ENCODE results near the gene GRB7.

DNA sequence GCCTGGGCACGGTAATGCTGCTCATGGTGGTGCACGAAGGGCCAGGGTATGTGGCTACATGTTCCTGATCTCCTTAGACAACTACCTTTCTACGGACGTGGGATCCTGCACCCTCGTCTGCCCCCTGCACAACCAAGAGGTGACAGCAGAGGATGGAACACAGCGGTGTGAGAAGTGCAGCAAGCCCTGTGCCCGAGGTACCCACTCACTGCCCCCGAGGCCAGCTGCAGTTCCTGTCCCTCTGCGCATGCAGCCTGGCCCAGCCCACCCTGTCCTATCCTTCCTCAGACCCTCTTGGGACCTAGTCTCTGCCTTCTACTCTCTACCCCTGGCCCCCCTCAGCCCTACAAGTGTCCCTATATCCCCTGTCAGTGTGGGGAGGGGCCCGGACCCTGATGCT, 25.9 kb upstream of the GRB7 start:
- TF ChIP-seq POLR2A (IDR thresholded peaks at IDR 0.05; ENCODE audit: low read depth, low read length): no peak
- TF ChIP-seq TAF1 (IDR thresholded peaks at IDR 0.05; ENCODE audit: borderline replicate concordance, low read depth, low read length): no peak
